ENCODE results near the gene ERLEC1. TPM values are rescaled to one million over a fixed set of nuclear protein-coding genes. Genes with fewer than 3 reads are reported as not detected.
"Not testable (repeated sequence)": the region's sequence is repeated elsewhere in the genome, so short reads cannot be mapped to it uniquely, and the experiment has no call there.

Gene ERLEC1
- polyA plus RNA-seq, 4 donors, result 57.5 to 79.3 (median 71.2) TPM

GRCh38 chr2:53827398-53828175 is 40.7 kb downstream of the ERLEC1 start:
- DNase-seq (ENCODE audit: low read depth in 4 of 4, low spot score in 2 of 4), result no peak

- DNase-seq (ENCODE audit: low read depth in 4 of 4, low spot score in 2 of 4), result no peak
Observed at GRCh38 chr2:53828331-53828730, 41.5 kb downstream of the ERLEC1 start.

- DNase-seq (ENCODE audit: low read depth in 4 of 4, low spot score in 2 of 4), result no peak
Observed at GRCh38 chr2:53829273-53829979, 42.6 kb downstream of the ERLEC1 start.

GRCh38 chr2:53829980-53830290 is 43.1 kb downstream of the ERLEC1 start:
- not testable (repeated sequence) for DNase-seq (ENCODE audit: low read depth in 4 of 4, low spot score in 2 of 4)

GRCh38 chr2:53840580-53840979 is 53.7 kb downstream of the ERLEC1 start:
- DNase-seq (ENCODE audit: low read depth in 4 of 4, low spot score in 2 of 4), result no peak

GRCh38 chr2:53841651-53842050 is 54.8 kb downstream of the ERLEC1 start:
- DNase-seq (ENCODE audit: low read depth in 4 of 4, low spot score in 2 of 4), result not testable (repeated sequence)

- no peak for DNase-seq (ENCODE audit: low read depth in 4 of 4, low spot score in 2 of 4)
Observed at GRCh38 chr2:53842891-53843290, 56.0 kb downstream of the ERLEC1 start.

GRCh38 chr2:53843595-53843994 is 56.8 kb downstream of the ERLEC1 start:
- no peak for DNase-seq (ENCODE audit: low read depth in 4 of 4, low spot score in 2 of 4)

- no peak for DNase-seq (ENCODE audit: low read depth in 4 of 4, low spot score in 2 of 4)
Observed at GRCh38 chr2:53848062-53848461, 61.2 kb downstream of the ERLEC1 start.

GRCh38 chr2:53851052-53851757 is 64.4 kb downstream of the ERLEC1 start:
- not testable (repeated sequence) for DNase-seq (ENCODE audit: low read depth in 4 of 4, low spot score in 2 of 4)

GRCh38 chr2:53852532-53852931 is 65.7 kb downstream of the ERLEC1 start:
- no peak for DNase-seq (ENCODE audit: low read depth in 4 of 4, low spot score in 2 of 4)

- DNase-seq (ENCODE audit: low read depth in 4 of 4, low spot score in 2 of 4), result no peak
Observed at GRCh38 chr2:53854678-53855077, 67.8 kb downstream of the ERLEC1 start.

GRCh38 chr2:53856272-53856671 is 69.4 kb downstream of the ERLEC1 start:
- DNase-seq (ENCODE audit: low read depth in 4 of 4, low spot score in 2 of 4), result no peak

GRCh38 chr2:53859206-53860181 is 72.7 kb downstream of the ERLEC1 start, which contains the start of gene GPR75:
TSS of gene GPR75 (minus strand) at chr2:53859967. CDS start at chr2:53854756, 5,211 bp downstream.
- peak in 1 of 4 donors; percentile 12 for DNase-seq (ENCODE audit: low read depth in 4 of 4, low spot score in 2 of 4)

GRCh38 chr2:53861824-53862223 is 75.0 kb downstream of the ERLEC1 start:
- DNase-seq (ENCODE audit: low read depth in 4 of 4, low spot score in 2 of 4), result no peak

GRCh38 chr2:53863538-53864227 is 76.8 kb downstream of the ERLEC1 start:
- no peak for DNase-seq (ENCODE audit: low read depth in 4 of 4, low spot score in 2 of 4)

GRCh38 chr2:53865264-53865663 is 78.4 kb downstream of the ERLEC1 start:
- no peak for DNase-seq (ENCODE audit: low read depth in 4 of 4, low spot score in 2 of 4)

- DNase-seq (ENCODE audit: low read depth in 4 of 4, low spot score in 2 of 4), result no peak
Observed at GRCh38 chr2:53865962-53866361, 79.1 kb downstream of the ERLEC1 start.

GRCh38 chr2:53867169-53867568 is 80.3 kb downstream of the ERLEC1 start:
- no peak for DNase-seq (ENCODE audit: low read depth in 4 of 4, low spot score in 2 of 4)

- DNase-seq (ENCODE audit: low read depth in 4 of 4, low spot score in 2 of 4), result no peak
Observed at GRCh38 chr2:53867773-53868172, 80.9 kb downstream of the ERLEC1 start.
